IMR-90 (cell line): ENCODE results near the gene FBXO33.

Experiments used
- BHLHE40 ChIP-seq: fragments of 150-350 bp; IDR thresholded peaks from 2 replicates; pipeline ENCODE4 v1.6.1; 2016; ENCODE audit warnings: mild to moderate bottlenecking, low read depth, low read length
- CEBPB ChIP-seq: IDR thresholded peaks from 2 replicates; pipeline ENCODE4 v1.6.1; 2012; ENCODE audit warnings: low read depth, low read length, improper control_type of control experiment
- CHD1 ChIP-seq: IDR thresholded peaks from 2 replicates; pipeline ENCODE4 v1.6.1; 2012; ENCODE audit warnings: low read depth, low read length, improper control_type of control experiment
- FOS ChIP-seq: fragments of 150-350 bp; IDR thresholded peaks from 2 replicates; pipeline ENCODE4 v1.6.1; 2016; ENCODE audit warnings: low read depth, low read length
- MAFK ChIP-seq: IDR thresholded peaks from 2 replicates; pipeline ENCODE4 v1.6.1; 2012; ENCODE audit warnings: low read depth, low read length, improper control_type of control experiment
- MAZ ChIP-seq: IDR thresholded peaks from 2 replicates; pipeline ENCODE4 v1.6.1; 2012; ENCODE audit warnings: low read depth, mild to moderate bottlenecking, low read length, improper control_type of control experiment, moderate library complexity, borderline replicate concordance
- MXI1 ChIP-seq: IDR thresholded peaks from 2 replicates; pipeline ENCODE4 v1.6.1; 2012; ENCODE audit warnings: low read depth, mild to moderate bottlenecking, low read length, moderate library complexity, borderline replicate concordance
- NFE2L2 ChIP-seq: fragments of 150-350 bp; IDR thresholded peaks from 2 replicates; pipeline ENCODE4 v1.6.1; 2016; ENCODE audit warnings: low read depth, mild to moderate bottlenecking, low read length
- POLR2A ChIP-seq: IDR thresholded peaks from 2 replicates; pipeline ENCODE4 v1.6.1; 2012; ENCODE audit warnings: mild to moderate bottlenecking, low read depth, low read length
- RAD21 ChIP-seq: IDR thresholded peaks from 2 replicates; pipeline ENCODE4 v1.6.1; 2012; ENCODE audit warnings: low read length, improper control_type of control experiment
- RCOR1 ChIP-seq: IDR thresholded peaks from 2 replicates; pipeline ENCODE4 v1.6.1; 2012; ENCODE audit warnings: mild to moderate bottlenecking, low read length, improper control_type of control experiment; ENCODE audit not compliant: insufficient replicate concordance
- RFX5 ChIP-seq: IDR thresholded peaks from 2 replicates; pipeline ENCODE4 v1.8.0; 2012; ENCODE audit warnings: low read depth, mild to moderate bottlenecking, low read length, moderate library complexity
- SMC3 ChIP-seq: fragments of 150-350 bp; IDR thresholded peaks from 2 replicates; pipeline ENCODE4 v1.6.1; 2016; ENCODE audit warnings: low read depth, mild to moderate bottlenecking, antibody characterized with exemption, low read length, moderate library complexity
- TF ChIP-seq, protein P1 (sequence below): conservative IDR thresholded peaks from 2 replicates; pipeline ENCODE4 v1.5.1; 2012; ENCODE audit warnings: mild to moderate bottlenecking, low read depth, low read length, improper control_type of control experiment

DNA sequence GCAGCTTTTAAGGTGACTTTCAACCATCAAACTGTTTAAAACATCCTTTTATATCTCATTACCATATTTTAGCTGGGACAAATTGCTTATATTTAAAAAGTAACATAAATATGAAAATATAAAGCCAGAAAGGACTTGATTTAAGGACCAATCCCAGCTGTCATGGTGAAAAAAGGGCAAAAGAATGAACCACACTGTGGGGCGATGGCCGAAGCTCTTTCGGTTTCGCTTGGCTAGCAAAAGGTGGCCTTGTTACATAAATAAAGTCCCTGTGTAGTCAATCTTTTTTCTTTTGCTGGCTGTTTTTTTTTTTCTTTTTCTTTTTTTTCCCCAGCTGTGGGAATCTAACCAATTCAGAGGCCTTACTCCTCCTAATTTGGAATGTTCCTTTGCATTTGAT lies 50.9 kb downstream of the FBXO33 start:
- TF ChIP-seq, protein P1, sequence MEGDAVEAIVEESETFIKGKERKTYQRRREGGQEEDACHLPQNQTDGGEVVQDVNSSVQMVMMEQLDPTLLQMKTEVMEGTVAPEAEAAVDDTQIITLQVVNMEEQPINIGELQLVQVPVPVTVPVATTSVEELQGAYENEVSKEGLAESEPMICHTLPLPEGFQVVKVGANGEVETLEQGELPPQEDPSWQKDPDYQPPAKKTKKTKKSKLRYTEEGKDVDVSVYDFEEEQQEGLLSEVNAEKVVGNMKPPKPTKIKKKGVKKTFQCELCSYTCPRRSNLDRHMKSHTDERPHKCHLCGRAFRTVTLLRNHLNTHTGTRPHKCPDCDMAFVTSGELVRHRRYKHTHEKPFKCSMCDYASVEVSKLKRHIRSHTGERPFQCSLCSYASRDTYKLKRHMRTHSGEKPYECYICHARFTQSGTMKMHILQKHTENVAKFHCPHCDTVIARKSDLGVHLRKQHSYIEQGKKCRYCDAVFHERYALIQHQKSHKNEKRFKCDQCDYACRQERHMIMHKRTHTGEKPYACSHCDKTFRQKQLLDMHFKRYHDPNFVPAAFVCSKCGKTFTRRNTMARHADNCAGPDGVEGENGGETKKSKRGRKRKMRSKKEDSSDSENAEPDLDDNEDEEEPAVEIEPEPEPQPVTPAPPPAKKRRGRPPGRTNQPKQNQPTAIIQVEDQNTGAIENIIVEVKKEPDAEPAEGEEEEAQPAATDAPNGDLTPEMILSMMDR: no peak
- TF ChIP-seq POLR2A: no peak
- TF ChIP-seq RFX5: no peak
- TF ChIP-seq SMC3: no peak
- no peak for TF ChIP-seq MXI1
- no peak for TF ChIP-seq MAFK
- TF ChIP-seq CEBPB: no peak
- no peak for TF ChIP-seq CHD1
- no peak for TF ChIP-seq RAD21
- TF ChIP-seq RCOR1: no peak
- TF ChIP-seq MAZ: no peak
- no peak for TF ChIP-seq BHLHE40
- no peak for TF ChIP-seq FOS
- TF ChIP-seq NFE2L2: no peak
